SKM-1 (cell line): Measurements from ENCODE around the gene CTNNBIP1.
"Not testable (repeated sequence)": the region's sequence is repeated elsewhere in the genome, so short reads cannot be mapped to it uniquely, and the experiment has no call there.

ENCODE experiments used
- DNase-seq: peaks from one replicate; lab custom pipeline; 2025; ENCODE audit not compliant: unreplicated experiment; lab: John Stamatoyannopoulos, UW

CTNNBIP1 gene

DNA sequence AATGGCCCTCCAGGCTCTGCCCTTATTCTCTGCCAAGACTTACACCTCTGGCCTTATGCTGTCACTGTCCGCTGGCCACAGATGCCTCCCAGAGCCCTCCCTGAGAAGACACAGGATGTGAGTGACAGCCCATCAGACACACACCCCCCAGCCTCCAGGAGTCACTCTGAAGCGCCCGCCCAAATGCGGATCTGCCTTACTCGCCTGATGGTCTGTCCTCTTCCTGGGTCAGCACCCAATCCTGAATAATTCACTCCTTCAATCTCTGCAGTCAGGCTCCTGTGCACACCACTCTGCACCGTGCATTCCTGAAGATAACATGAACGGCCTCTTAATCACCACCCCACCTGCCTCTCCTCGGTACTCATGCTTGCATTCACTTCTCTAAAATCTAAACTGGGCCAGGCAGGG lies 101.0 kb downstream of the CTNNBIP1 start:
- DNase-seq: no peak

DNA sequence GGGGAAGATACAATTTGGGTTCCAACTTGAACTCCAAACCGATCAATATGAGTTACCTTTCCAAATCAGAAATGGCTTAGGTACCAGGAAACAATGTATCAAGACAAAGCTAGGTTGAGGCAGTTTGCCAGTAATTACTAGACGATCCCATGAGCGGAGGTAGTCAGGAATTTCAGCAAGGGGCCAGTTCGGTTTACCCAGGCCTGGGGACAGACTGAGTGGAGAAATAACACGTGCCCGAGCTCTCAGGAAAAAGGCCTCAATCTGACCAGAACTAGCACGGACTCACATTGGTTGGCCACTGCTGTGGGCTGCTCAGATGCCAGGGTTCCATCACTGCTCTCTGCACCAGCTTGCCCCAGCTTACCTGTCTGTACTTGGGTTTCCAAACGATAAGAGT lies 101.6 kb downstream of the CTNNBIP1 start:
- DNase-seq: no peak

DNA sequence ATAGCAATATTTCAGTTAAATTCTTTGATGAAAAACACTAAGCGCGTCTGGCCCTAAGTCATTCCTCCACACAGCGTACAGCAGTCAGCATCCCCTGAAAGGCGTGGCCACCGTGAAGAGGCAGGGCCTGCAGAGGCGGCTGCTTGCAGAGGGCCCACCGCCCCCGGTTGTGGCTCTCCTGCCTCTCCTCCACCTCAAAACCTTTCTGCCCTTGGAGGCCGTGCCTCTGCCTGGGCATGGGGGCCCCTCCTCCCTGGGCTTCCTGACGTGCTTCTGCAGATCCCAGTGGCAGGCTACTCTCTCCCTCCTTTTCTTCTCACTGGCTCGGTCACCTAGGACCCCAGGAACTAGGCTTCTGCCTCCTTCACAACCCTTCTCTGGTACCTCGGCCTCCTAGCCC lies 102.5 kb downstream of the CTNNBIP1 start:
- no peak for DNase-seq

DNA sequence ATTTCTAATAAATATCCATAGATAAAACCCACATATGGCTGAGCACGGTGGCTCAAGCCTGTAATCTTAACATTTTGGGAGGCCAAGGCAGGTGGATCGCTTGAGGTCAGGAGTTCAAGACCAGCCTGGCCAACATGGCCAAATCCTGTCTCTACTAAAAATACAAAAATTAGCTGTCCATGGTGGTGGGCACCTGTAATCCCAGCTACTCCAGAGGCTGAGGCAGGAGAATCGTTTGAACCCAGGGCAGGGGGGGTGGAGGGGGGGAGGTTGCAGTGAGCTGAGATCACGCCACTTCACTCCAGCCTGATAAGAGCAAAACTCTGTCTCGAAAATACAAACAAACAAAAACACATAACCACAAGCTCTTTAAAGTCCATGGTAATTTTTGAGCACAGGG lies 104.1 kb downstream of the CTNNBIP1 start:
- DNase-seq: not testable (repeated sequence)

DNA sequence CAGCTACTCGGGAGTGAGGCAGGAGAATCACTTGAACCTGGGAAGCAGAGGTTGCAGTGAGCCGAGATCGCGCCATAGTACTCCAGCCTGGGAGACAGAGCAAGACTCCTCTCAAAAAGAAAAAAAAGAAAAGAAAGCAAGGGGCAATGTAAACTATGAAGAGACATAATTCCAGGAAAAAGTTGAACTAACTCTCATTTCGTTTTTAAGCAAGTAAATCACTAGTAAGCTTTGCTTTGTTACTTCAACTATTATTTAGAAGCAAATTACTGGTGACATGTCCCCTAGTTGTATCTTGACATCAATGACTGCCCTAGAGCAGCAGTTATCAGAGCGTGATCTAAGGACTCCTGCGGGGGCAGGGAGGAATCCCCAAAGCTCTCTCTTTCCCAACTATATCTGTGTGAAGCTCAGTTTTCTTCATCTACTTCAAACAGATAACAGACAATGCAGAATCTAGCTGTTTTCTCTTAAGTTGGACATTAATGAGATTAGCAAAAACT lies 105.0 kb downstream of the CTNNBIP1 start:
- DNase-seq: no peak

DNA sequence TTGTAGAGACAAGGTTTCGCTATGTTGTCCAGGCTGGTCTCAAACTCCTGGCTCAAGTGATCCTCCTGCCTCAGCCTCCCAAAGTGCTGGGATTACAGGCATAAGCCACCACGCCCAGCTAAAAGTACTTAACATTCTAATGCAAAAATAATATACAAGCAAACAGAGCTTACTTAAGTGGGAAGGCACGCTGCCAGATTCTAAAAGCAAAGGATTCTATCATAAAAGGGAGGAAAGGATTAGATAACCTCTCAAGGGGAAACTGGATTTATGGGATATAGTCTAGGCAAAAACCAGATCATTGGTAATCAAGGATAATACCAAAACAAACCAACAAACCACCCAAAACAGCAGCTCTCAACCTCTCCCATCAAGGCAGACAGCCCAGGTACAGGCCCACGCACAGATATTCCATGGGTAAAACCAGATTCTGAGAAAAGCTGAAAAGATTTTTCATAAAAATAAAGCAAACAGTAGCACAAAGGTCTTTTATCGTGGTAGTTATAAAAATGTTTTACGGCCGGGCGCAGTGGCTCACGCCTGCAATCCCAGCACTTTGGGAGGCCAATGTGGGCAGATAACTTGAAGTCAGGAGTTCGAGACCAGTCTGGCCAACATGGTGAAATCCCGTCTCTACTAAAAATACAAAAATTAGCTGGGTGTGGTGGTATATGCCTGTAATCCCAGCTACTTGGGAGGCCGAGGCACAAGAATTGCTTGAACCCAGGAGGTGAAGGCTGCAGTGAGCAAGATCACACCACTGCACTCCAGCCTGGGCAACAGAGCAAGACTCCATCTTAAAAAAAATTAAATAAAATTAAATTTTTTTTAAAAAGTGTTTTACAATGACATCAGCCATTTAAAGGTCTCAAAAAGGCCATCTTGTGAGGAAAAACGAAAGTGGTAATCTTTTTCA lies 106.8 kb downstream of the CTNNBIP1 start:
- not testable (repeated sequence) for DNase-seq

DNA sequence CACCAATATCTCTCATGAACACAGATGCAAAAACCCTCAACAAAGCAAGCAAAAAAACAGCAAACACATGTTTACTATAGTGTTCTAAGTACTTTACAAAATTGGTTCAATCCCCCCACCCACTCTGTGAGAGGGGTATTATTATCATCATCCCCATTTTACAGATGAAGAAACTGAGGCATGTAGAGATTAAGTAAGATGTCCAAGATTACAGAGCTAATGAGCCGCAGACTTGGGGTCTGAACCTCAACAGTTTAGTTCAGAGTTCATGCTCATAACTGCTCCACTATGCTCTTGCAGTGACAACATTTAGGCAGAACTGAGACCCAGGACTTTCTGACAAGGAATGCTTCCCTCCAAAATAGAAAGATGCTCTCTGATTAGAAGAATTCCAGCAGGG lies 108.2 kb downstream of the CTNNBIP1 start:
- DNase-seq: no peak
